CD4-positive, alpha-beta T cell treated with Interleukin-4 for 4 hours (primary cell): ENCODE measurements around the gene ANKRD13D.

Source experiments
- DNase-seq: peaks from one replicate; pipeline ENCODE4 v3.0.0-alpha.2; 2020

ANKRD13D gene

DNA sequence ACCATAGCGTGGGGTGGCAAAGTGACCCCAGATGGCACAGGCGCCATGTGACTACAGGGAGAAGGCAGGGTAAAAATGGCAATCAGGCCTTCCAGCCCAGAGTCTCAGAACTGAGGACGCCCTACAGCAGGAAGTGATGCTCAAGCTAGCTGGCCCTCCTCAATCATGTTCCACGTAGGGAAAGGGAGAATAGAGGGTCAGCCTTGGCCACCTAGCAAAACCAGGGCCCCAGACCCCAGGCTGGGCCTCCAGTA, 978 bp upstream of the ANKRD13D start:
- no peak for DNase-seq

- DNase-seq: peak; percentile 85
These were observed 464 bp upstream of the ANKRD13D start for GRCh38 chr11:67288452-67289225.

GRCh38 chr11:67289651-67290479, 762 bp downstream of the ANKRD13D start:
- no peak for DNase-seq

- no peak for DNase-seq
These were observed 1.7 kb downstream of the ANKRD13D start for GRCh38 chr11:67290801-67291200.

- DNase-seq: no peak
These were observed 2.6 kb downstream of the ANKRD13D start for GRCh38 chr11:67291481-67292381.

- no peak for DNase-seq
These were observed 3.6 kb downstream of the ANKRD13D start for GRCh38 chr11:67292671-67293070.

GRCh38 chr11:67293090-67293489, 4.0 kb downstream of the ANKRD13D start:
- peak; percentile 89 for DNase-seq

- no peak for DNase-seq
These were observed 6.7 kb downstream of the ANKRD13D start for GRCh38 chr11:67295846-67296245.

GRCh38 chr11:67298786-67299185, 9.7 kb downstream of the ANKRD13D start:
- DNase-seq: no peak

- no peak for DNase-seq
These were observed 10.5 kb downstream of the ANKRD13D start for GRCh38 chr11:67299471-67300191.

DNA sequence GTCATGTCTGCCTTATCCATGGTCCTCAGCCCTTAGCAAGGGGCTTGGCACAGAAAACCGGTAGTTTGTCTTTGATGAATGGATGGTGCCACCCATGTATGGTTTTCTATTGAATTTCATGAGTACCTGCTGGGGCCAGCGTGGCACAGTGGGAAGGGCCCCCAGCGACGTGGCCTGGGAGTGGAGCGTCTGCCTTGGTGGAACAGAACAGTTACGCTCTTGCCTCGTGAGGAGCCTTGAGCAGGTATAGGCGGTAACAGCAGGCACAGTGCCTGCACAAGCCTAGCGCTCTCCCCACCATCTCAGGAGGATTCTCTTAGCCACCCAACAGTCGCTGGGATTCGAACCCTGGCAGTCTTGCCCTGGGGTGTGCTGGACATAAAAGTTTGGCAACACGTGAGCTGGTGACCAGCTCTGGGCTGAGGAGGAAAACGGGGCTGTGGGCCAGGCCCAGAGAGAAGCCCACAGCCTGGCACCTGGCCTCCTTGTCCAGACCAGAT, 11.2 kb downstream of the ANKRD13D start:
- no peak for DNase-seq

DNA sequence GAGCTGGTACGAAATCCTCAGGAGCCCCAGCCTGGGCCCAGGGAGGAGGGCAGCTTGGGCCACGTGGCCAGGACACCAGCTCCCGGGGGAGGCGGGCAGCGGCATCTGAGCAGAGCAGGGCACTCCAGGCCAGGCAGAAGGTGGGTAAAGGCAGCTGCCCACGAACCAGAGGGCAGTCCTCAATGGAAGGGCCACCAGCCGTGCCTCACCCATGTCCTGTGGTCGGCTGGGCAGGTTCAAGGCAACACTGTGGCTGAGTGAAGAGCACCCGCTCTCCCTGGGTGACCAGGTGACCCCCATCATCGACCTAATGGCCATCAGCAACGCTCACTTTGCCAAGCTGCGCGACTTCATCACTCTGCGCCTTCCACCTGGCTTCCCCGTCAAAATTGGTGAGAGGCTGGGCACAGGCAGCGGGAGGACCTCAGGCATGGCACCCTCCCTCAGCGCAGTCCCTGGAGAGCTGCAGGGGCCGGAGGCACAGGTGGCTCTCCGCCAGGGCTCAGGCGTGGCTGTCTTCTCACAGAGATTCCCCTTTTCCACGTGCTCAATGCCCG, 11.7 kb downstream of the ANKRD13D start:
- DNase-seq: no peak

GRCh38 chr11:67301313-67301921, 12.3 kb downstream of the ANKRD13D start:
- no peak for DNase-seq

- no peak for DNase-seq
These were observed 12.9 kb downstream of the ANKRD13D start for GRCh38 chr11:67301951-67302516.

DNA sequence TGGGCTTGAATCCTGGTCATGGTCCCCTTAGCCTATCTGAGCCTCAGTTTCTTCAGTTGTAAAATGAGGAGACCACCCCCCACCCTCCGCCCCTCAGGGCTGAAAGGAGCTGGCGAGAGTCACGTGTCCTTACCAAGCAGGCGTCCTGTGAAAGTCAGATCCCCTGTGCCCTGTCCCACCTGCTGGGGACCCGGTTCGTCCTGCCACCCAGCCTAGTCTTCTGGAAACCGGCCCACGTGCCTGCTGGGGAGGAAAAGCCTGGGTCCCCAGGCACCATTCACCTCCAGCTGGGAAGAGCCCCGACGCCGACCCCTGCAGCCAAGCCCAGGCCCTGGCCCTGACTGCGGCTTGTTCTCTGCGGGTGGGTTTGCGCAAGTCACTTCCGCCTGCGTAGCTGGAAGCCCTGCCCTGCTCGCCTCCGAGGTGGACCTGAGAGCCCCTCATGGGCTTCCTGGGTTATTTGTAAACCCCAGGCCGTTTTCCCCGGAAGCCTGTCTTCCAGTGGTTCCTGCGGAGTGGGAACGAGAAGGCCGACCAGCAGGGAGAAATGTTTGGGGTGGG, 13.5 kb downstream of the ANKRD13D start:
- no peak for DNase-seq

DNA sequence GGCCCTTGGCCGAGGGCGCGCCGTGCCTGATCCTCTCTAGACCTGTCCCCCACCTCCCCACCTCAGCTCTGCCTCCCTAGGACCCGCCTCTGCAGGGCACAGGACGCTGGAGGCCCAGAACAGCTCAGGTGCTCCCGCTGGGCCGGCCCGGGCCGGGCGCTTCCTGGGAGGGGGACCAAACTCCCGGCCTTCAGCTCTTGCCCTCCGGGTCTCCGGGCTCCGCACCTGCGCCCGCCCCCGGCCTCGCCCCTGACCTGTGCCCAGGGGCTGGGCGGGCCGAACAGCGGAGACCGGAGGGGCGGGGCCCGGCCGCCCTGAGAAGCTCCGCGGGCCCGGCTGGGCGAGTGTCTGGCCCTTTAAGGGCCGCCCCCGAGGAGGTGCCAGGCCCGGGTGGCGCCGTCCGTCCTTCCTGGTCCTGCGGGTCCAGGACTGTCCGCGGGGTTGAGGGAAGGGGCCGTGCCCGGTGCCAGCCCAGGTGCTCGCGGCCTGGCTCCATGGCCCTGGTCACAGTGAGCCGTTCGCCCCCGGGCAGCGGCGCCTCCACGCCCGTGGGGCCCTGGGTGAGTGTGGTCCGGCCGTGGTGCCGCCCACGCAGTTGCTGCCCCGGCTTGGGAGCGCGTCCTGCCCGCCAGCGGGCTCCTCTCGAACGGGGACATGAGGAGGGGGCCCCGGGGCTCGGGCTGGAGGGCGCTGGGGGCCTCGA, 14.2 kb downstream of the ANKRD13D start, which contains the start of gene SSH3:
Gene SSH3, plus strand, starts transcription at position 399 of the 703 bp plus-strand sequence. Its CDS starts 96 bp downstream, at position 495.
- DNase-seq: peak; percentile 33

DNA sequence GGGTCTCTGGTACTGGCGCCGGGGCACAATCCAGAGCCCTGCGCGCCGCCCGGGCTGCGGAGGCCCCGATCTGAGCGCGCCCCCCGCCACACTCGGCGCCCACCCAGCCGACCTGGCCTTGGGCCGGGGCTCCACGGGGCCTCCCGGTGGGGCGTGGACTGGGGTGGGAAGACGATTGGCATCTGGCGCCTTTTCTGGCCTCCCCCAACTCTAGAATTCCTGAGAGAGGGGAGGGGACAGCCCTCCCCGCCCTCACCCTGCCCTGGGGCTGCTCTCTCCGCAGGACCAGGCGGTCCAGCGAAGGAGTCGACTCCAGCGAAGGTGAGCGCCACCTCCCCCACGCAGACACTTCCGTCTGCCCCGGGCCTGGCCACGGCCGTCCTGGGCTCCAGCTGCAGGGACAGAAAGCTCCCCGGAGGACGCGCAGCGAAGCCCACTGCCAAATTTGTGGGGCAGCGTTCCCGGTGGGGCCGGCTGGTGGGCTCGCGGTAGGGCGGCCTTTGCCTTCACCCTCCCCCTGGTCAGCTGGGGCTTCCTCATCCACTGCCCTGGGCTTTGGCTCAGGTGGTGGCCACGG, 14.8 kb downstream of the ANKRD13D start:
- no peak for DNase-seq

- no peak for DNase-seq
These were observed 15.5 kb downstream of the ANKRD13D start for GRCh38 chr11:67304511-67305113.
